HCT116 (cell line): ENCODE measurements around the gene IYD. TPM values are rescaled to one million over a fixed set of nuclear protein-coding genes. Genes with fewer than 3 reads are reported as not detected.

Experiments used
- ATAC-seq: fragments of 200-7000 bp; cut with Tn5 transposase; 2 replicates; pipeline ENCODE4 v1.9.1; 2020; ENCODE audit warnings: mild to moderate bottlenecking, moderate library complexity
- BruUV-seq: library from RNA; stranded (reverse); fragments of 400-500 nt; replicated peaks from 2 replicates; lab custom pipeline; 2021; lab: Mats Ljungman, UMichigan
- CTCF ChIA-PET: fragments of 300-600 bp; sonication (Branson Sonifier 250); formaldehyde crosslinking; loops from one replicate; lab custom pipeline; 2021; ENCODE audit warnings: antibody characterized with exemption; lab: Charles Lee
- POLR2A ChIA-PET: fragments of 300-600, 350-600 bp; sonication (Branson Sonifier 250); formaldehyde crosslinking; loops from one replicate; lab custom pipeline; 2021; ENCODE audit warnings: antibody characterized with exemption; lab: Charles Lee
- RAD21 ChIA-PET, 2 experiments: fragments of 300-600 bp; sonication (Branson Sonifier 250); formaldehyde crosslinking; loops; one replicate each; lab custom pipeline; 2023; ENCODE audit warnings: low total read pairs in 2 of 2; ENCODE audit not compliant: uncharacterized antibody in 2 of 2, unreplicated experiment in 2 of 2, low non-redundant PET in 1 of 2; lab: Charles Lee
- DNase-seq: peaks from one replicate; pipeline ENCODE4 v3.0.0-alpha.2; 2010; ENCODE audit warnings: low read depth, low spot score
- H2AFZ ChIP-seq: fragments of 200-600 bp; shearing (Covaris generic), sonication (generic); 2 replicates; pipeline ENCODE4 v1.6.1; 2017; ENCODE audit warnings: low read depth, mixed run types, mixed read lengths, antibody characterized with exemption, low read length; ENCODE audit not compliant: poor library complexity, severe bottlenecking
- H3K27ac ChIP-seq: 2 replicates; pipeline ENCODE4 v1.5.1; 2012; ENCODE audit warnings: low read depth, low read length
- H3K27me3 ChIP-seq: fragments of 200-600 bp; sonication (generic); 2 replicates; pipeline ENCODE4 v1.6.1; 2016; ENCODE audit warnings: mixed run types, low read length, mixed read lengths; ENCODE audit not compliant: insufficient read depth
- H3K36me3 ChIP-seq, 2 experiments: fragments of 200-500 bp in 1 of 2; fragments of 200-600 bp in 1 of 2; sonication (Bioruptor generic) in 1 of 2; sonication (generic) in 1 of 2; 2 replicates each; pipeline versions ENCODE4 v1.5.1 to v1.6.1; 2014 to 2016; ENCODE audit warnings: low read length in 2 of 2, inconsistent platforms in 1 of 2, mixed read lengths in 1 of 2, mixed run types in 1 of 2; ENCODE audit not compliant: insufficient read depth in 2 of 2, control insufficient read depth in 1 of 2
- H3K4me1 ChIP-seq, 2 experiments: fragments of 200-600 bp in 1 of 2; sonication (generic) in 1 of 2; 2 replicates each; pipeline versions ENCODE4 v1.5.1 to v1.6.1; 2012 to 2017; ENCODE audit warnings: low read length in 2 of 2, inconsistent platforms in 1 of 2, mild to moderate bottlenecking in 1 of 2, mixed read lengths in 1 of 2, mixed run types in 1 of 2, moderate library complexity in 1 of 2; ENCODE audit not compliant: insufficient read depth in 2 of 2, control insufficient read depth in 1 of 2
- H3K4me2 ChIP-seq: fragments of 200-600 bp; sonication (generic); 2 replicates; pipeline ENCODE4 v1.6.1; 2017; ENCODE audit warnings: mixed run types, low read length, mixed read lengths
- H3K4me3 ChIP-seq, 2 experiments: fragments of 200-600 bp in 1 of 2; sonication (generic) in 1 of 2; replicated peaks in 1 of 2; 2 replicates each; pipeline ENCODE4 v1.5.1; 2011 to 2016; ENCODE audit warnings: low read length in 2 of 2, control low read depth in 1 of 2, low read depth in 1 of 2, mild to moderate bottlenecking in 1 of 2, mixed read lengths in 1 of 2, mixed run types in 1 of 2
- H3K79me2 ChIP-seq: fragments of 200-600 bp; sonication (generic); 2 replicates; pipeline ENCODE4 v1.6.1; 2017; ENCODE audit warnings: mild to moderate bottlenecking, mixed run types, low read length, moderate library complexity, mixed read lengths; ENCODE audit not compliant: insufficient read depth
- H3K9ac ChIP-seq: fragments of 200-600 bp; sonication (generic); 2 replicates; pipeline ENCODE4 v1.6.1; 2016; ENCODE audit warnings: low read length, mixed read lengths
- H3K9me2 ChIP-seq: fragments of 200-600 bp; sonication (generic), shearing (Covaris generic); 2 replicates; pipeline ENCODE4 v1.6.1; 2017; ENCODE audit warnings: mixed run types, mild to moderate bottlenecking, moderate library complexity; ENCODE audit not compliant: insufficient read depth
- H3K9me3 ChIP-seq, 2 experiments: fragments of 200-500 bp in 1 of 2; fragments of 200-600 bp in 1 of 2; sonication (Bioruptor generic) in 1 of 2; sonication (generic) in 1 of 2; 2 replicates each; pipeline ENCODE4 v1.6.1; 2014 to 2017; ENCODE audit warnings: low read length in 2 of 2, mixed read lengths in 2 of 2, inconsistent platforms in 1 of 2, low read depth in 1 of 2, mild to moderate bottlenecking in 1 of 2, mixed run types in 1 of 2, moderate library complexity in 1 of 2; ENCODE audit not compliant: control insufficient read depth in 1 of 2, insufficient read depth in 1 of 2
- H4K20me1 ChIP-seq: fragments of 200-600 bp; sonication (generic), shearing (Covaris generic); 2 replicates; pipeline ENCODE4 v1.6.1; 2017; ENCODE audit warnings: mixed run types, mild to moderate bottlenecking, moderate library complexity; ENCODE audit not compliant: insufficient read depth
- ATF3 ChIP-seq: IDR thresholded peaks from 2 replicates; pipeline ENCODE4 v1.6.1; 2012
- CTCF ChIP-seq, 3 experiments: fragments of 200-600 bp in 1 of 3; sonication (generic) in 1 of 3; IDR thresholded peaks in 2 of 3; conservative IDR thresholded peaks in 1 of 3; 2 replicates each; pipeline ENCODE4 v1.5.1; 2012 to 2017; ENCODE audit warnings: low read depth in 2 of 3, low read length in 2 of 3, antibody characterized with exemption in 1 of 3, borderline replicate concordance in 1 of 3, control low read depth in 1 of 3, mild to moderate bottlenecking in 1 of 3, mixed read lengths in 1 of 3, mixed run types in 1 of 3, moderate library complexity in 1 of 3; ENCODE audit not compliant: insufficient read depth in 1 of 3
- RAD21 ChIP-seq: IDR thresholded peaks from 2 replicates; pipeline ENCODE4 v1.6.1; 2012; ENCODE audit warnings: low read depth, mild to moderate bottlenecking
- intact Hi-C: fragments of 100-400 bp; cut with micrococcal nuclease; formaldehyde crosslinking; loops from 2 replicates; pipeline ENCODE4 v1.10.0; 2022
- total RNA-seq: library from RNA; stranded (reverse); gene quantifications from one replicate; pipeline ENCODE4 v1.2.1, GENCODE V29; 2021; ENCODE audit not compliant: unreplicated experiment

The IYD gene
- total RNA-seq, 1 experiment from 2014 or later: not detected

GRCh38 chr6:150333585-150333941 lies 35.2 kb upstream of the IYD start:
- no peaks in the 10 kb centered on the region for H3K36me3 ChIP-seq
- intact Hi-C loops: loop anchor here (10.0 kb wide), 1 partner anchor 189 kb away; the partner anchor contains the start of gene PPP1R14C
- H3K4me2 ChIP-seq: no peak overlapping the region
- no peaks in the 10 kb centered on the region for H3K79me2 ChIP-seq
- CTCF ChIA-PET: no interaction called here
- no peaks in the 10 kb centered on the region for H3K9me3 ChIP-seq
- H3K9ac ChIP-seq: no peak overlapping the region
- peaks cover 0 to 8% of the 10 kb centered on the region in 2 experiments; a peak in 2 of 4 replicates for H3K4me1 ChIP-seq
- H4K20me1 ChIP-seq: no peaks in the 10 kb centered on the region
- no peak overlapping the region for H2AFZ ChIP-seq
- H3K9me2 ChIP-seq: no peaks in the 10 kb centered on the region
- no peaks in the 10 kb centered on the region for H3K27me3 ChIP-seq
- POLR2A ChIA-PET: no interaction called here
- H3K27ac ChIP-seq: no peak overlapping the region
- DNase-seq (no peak), ATAC-seq (no peak)
- H3K4me3 ChIP-seq: no peak overlapping the region
- no TSS peak for BruUV-seq
- RAD21 ChIA-PET: no interaction called here
- TF ChIP-seq CTCF (IDR thresholded peaks at IDR 0.05 in 2 of 3, conservative IDR thresholded peaks at IDR 0.05 in 1 of 3; ENCODE audit: borderline replicate concordance in 1 of 3, insufficient read depth in 1 of 3, low read depth in 2 of 3, low read length in 2 of 3): peak in 1 of 3 experiments; percentile 31; a peak in 1 of 6 replicates
- peak; percentile 64 for TF ChIP-seq RAD21
- no peak for TF ChIP-seq ATF3
